Activated CD4-positive, alpha-beta T cell treated with anti-CD3 and anti-CD28 coated beads for 48 hours (primary cell): ENCODE data around the gene NR2F1-AS1.
"Not testable (repeated sequence)": the region's sequence is repeated elsewhere in the genome, so short reads cannot be mapped to it uniquely, and the experiment has no call there.

Experiments
- DNase-seq: peaks from one replicate; pipeline ENCODE4 v3.0.0-alpha.2; 2020

Gene NR2F1-AS1

DNA sequence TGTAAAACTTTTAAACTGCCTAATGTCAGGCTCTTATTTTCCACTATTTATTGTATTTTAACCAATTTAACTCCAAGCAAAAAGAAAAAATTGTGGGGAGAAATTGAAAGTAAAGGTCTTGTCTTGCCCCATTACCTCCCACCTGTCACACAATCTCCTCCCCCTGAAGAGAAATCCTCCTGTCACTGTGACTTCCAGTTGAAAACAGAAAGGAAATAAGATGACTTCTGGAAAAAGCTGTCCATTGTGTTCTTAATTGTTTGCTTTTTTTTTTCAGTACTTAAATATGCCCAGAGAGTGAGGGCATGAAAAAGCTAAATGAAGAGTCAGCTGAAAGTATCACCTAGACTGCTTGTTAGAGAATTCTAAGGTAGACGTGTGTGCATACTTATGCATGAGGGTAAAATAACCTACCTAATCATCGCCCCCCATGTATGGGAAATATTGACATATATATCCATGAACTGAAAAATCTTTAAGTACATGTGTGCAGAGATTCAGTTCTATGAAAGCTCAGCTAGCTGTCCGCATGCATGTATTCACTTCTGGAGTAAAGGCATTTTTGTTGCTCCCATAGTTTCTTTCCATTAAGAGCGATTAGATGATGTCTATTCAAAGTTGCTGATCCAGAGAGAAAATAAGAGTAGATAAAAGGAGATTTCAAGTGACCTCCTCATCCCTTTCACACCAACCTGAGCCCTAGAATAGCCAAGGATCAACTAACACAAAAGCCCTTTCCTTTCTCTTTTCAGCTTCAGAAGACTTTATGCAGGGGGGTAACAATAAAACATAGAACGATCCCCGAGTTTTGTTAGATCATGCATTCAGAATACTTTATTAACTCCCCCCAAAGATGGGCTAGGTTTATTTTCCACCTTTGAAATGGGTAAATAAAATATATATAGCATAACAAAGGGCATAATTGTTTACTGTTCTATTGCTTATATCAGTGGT lies 5.3 kb downstream of the NR2F1-AS1 start:
- DNase-seq: no peak

- DNase-seq: no peak
Measured at GRCh38 chr5:93574491-93575305, 6.3 kb downstream of the NR2F1-AS1 start.

- no peak for DNase-seq
Measured at GRCh38 chr5:93573354-93574351, 7.4 kb downstream of the NR2F1-AS1 start.

- DNase-seq: no peak
Measured at GRCh38 chr5:93572608-93573353, 8.2 kb downstream of the NR2F1-AS1 start.

DNA sequence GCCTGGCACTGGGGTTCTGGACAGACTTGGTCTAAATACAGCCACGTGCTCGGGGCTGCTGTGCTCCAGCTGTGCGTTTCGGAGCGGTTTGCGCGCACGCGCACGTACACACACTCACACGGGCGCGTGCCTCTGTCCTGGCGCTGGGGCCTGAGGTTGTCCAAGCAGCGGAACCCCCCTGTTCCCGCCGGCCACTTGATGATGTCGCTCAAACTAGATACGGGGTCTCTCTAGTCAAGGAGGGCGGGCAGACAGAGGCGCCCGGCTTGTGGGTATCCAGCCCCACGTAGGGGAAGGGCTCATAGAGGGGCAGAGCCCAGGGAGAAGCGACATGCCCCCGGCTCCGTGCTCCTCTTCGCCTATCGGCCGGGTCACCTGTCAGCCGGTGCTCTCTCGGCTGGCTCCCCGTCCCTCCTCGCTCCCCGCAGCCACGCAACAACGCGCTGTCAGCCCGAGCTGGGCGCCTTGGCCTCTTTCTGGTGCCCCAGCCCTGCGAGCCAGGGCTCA lies 8.9 kb downstream of the NR2F1-AS1 start:
- no peak for DNase-seq

DNA sequence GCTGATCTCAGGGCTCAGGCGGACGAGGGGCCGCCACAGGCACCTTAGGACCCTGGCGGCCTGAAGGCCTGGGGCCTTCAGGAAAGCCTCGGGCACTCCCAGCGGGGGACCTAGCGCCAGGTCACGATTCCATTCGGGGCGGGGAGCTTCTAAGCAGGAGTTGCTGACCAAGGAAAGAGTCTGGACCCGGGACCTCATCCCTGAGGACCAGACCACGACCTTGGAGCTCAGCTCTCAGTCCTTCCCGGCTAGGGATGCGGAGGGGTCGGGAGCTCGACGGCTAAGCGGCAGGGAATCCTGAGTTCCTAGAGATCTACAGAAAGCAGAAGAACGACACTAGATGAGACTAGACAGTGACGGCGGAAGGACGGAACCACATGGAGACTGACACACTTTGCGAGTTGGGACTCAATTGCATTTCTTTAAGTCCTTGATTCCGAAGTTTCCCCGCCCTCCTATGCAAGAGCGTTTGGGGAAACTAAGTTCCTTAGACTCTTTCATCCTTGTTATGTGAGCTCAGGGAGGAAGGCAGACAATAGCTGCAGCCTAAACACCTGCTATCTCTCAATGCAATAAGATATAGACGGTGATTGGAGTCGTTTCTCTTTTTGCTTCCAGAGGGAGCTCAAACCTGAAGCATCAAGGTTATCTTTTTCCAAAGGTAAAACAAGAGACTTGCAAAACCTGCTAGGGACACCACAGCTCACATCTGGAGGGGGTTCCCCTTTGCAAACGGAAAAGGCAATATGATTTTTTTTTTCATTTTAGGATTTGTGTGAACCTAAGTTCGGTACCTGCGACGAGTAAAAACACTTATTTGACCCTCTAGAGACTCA lies 9.7 kb downstream of the NR2F1-AS1 start:
- DNase-seq: no peak

DNA sequence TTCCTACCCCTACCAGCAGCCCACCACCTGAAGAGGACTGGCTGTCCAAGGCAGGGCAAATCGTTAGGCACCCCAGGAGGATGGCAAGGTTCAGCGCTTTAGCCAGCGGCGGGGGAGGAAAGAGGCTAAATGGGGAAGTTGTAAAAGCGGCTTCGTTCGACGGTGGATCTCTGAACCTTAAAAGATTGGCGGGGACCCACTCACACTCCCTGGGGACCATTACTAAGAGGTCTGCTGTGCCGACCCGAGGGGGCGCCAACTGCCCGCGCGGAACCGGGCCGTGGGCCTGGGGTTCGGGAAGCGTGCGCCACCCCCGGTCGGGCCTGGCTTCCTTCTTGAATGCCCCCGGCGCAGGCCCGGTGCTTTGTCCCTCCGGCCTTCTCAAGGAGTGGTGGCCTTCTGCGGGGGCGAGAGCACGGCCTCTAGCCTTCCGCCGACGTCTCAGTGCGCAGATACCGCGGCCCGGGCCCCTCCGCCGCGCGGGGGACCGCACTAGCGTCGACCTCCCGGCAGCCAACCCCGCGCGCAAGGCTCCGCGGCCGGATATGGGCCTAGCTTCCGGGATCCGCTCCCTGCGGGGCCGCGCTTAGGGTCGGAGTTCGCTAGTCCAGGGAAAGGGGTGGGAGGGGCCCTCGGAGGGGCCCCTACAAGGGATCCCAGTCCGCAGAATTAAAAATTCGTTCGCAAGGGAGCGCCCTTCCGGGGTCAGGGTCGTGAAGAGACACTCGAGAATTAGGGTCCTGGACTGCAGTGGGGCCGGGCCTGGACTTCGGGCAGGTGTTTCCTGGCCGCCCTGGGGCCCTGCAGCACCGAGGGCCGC lies 10.5 kb downstream of the NR2F1-AS1 start:
- no peak for DNase-seq

DNA sequence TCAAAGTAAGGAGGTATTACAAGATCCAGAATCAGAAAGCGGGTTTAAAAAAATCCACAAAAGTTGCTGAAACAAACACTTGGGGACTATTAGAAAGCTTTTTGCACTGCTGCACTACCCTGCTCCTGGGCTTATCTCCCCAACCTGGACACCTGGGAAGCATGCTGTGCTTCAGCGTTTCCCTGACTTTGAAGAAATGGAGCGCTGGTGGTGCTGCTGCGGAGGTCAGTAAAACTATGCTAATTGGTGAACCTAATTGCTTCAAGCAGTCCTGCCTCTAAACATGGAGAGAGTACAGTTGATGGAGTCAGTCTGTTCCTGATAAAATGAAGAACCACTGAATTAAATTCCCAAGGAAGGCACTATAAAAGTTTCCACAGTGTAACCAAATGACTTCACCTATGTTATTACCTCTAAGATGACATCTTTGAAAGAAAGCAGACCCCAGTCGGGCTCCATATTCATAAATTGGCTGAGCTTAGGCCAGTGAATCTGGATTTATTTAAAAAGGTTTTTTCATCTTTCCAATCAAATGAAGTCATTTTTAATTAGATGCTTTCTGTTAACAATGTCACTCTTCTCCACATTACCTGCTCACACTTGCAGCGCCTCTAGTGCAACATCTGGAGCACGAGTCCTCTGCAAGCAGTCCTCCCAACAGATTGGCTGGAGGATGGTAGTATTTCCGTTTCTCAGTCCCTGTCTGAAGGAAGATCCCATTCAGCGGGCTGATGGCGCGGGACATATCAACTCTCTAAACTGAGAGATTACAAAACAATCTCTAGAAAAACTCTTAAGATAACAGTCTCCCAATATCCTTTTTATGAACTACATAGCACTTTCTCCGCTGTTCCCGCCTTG lies 11.5 kb downstream of the NR2F1-AS1 start:
- no peak for DNase-seq

DNA sequence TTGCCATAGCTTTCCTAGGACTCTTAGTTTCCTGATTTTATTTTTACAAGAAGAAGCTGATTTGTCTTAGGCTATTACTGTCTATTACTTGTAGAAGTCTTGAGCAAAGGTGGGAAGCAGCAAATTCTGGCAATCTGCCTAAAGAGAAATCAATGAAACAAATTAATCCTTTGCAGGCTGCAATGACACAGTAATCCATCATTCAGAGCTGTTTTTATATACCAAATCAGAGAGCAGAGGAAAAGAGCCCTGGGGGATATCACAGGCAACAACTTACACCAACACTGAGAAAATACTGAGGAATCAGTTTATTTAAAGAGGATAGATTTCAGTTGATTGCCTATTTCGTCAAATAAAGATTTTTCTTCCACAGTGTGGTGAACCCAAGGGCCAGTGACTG lies 13.6 kb downstream of the NR2F1-AS1 start:
- DNase-seq: no peak

DNA sequence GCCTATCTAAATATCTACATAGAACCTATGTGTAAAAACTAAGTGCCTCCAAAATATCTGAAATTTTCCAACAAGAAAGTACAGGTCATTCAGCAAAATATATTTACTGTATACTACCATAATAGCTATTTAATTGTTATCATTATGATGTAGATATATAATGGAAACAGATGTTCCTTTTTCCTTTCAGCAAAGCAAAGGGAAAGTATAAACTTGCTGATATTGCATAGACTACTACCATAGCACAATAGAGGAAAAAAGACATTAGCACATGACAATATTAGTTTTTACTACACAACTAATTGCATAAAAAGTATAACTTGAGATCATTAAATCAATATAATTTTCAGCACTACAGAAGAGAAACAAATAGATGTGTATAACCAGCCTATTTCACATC lies 14.9 kb downstream of the NR2F1-AS1 start:
- DNase-seq: no peak

DNA sequence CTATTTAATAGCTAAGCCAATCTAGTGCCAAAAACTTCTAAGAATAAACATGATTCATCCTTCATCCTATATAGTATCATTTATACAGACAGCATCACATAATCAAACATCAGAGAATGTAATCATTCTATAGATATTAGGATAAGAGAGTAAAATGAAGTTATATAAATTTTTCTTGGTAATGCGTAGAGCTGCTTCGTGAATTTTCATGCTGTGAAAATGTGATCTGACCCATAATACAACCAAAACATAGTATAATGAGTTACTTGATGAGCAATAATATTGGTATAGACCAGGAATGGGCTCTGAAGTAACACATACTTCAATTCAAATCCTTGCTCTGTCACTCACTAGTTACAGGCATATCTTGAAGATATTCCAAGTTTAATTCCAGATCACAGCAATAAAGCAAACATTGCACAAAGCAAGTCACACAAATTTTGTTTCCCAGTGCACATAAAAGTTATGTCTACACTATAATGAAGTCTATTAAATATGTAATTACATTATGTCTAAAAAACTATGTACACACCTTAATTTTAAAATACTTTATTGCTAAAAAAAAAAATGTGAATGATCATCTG lies 23.9 kb downstream of the NR2F1-AS1 start:
- DNase-seq: no peak

- DNase-seq: not testable (repeated sequence)
Measured at GRCh38 chr5:93549594-93549993, 31.4 kb downstream of the NR2F1-AS1 start.

- no peak for DNase-seq
Measured at GRCh38 chr5:93545872-93546271, 35.1 kb downstream of the NR2F1-AS1 start.

GRCh38 chr5:93532370-93532769 lies 48.6 kb downstream of the NR2F1-AS1 start:
- no peak for DNase-seq

GRCh38 chr5:93521815-93522214 lies 59.2 kb downstream of the NR2F1-AS1 start:
- not testable (repeated sequence) for DNase-seq

DNA sequence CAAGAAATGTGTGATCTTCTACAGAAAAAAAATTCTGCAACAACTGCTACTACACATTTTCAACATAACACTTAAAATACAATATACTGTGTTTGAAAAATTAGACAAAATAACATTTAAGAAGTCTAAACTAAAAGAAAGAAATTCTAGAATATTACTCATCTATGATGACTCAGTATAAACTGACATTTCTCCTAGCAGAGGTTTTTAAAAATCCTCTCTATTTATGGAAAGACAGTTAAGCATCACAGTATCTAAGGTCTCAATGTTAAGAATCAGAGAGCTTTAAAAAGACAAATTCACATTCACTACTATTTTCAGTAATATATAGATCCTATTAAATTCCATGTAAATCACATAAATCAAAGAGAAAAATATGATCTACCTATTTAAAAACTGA lies 61.3 kb downstream of the NR2F1-AS1 start:
- no peak for DNase-seq

DNA sequence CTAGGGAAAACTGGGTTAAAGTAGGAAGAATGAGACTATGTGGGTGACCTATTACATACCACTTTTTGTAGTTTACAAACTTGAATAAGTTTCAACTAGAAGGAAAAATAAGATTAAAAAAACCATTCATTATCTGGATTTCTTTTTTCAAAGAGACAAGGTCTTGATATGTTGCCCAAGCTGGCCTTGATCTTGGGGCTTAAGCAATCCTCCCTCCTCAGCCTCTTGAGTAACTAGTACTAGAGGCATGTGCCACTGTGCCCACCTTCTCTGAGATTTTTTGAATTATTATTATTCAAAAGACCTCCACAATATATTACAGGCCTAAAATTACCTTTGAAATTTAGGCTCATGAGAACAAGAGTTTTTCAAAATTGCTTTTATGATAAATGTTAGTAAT lies 63.2 kb downstream of the NR2F1-AS1 start:
- DNase-seq: no peak

GRCh38 chr5:93513298-93513697 lies 67.7 kb downstream of the NR2F1-AS1 start:
- no peak for DNase-seq
